Limb (tissue), 2 donors: ENCODE data around the gene TRIM63.
"Not testable (repeated sequence)": the region's sequence is repeated elsewhere in the genome, so short reads cannot be mapped to it uniquely, and the experiment has no call there.

ENCODE experiments used
- DNase-seq, 2 donors: peaks; one replicate each; pipeline ENCODE4 v3.0.0-alpha.2; 2016; ENCODE audit errors: extremely low spot score in 2 of 2

Gene TRIM63

GRCh38 chr1:26067432-26067911, at the start of gene TRIM63:
Gene TRIM63 (minus strand): TSS chr1:26067630. CDS start chr1:26067494, 136 bp downstream.
- DNase-seq, result peak in 1 of 2 donors; percentile 16

- DNase-seq, result no peak
Measured at GRCh38 chr1:26114165-26114927, 46.9 kb upstream of the TRIM63 start.

- DNase-seq, result no peak
Measured at GRCh38 chr1:26112407-26112775, 45.0 kb upstream of the TRIM63 start.

GRCh38 chr1:26111530-26112406, 44.3 kb upstream of the TRIM63 start, which contains the start of gene PDIK1L:
Gene PDIK1L (plus strand): TSS chr1:26111824. CDS start chr1:26114309, 2,485 bp downstream.
- DNase-seq, result peak; percentile 93 to 98

GRCh38 chr1:26110731-26111529, 43.5 kb upstream of the TRIM63 start:
- peak; percentile 48 to 87 for DNase-seq

GRCh38 chr1:26109229-26110164, 42.1 kb upstream of the TRIM63 start:
- DNase-seq, result no peak

GRCh38 chr1:26105226-26105548, 37.8 kb upstream of the TRIM63 start:
- not testable (repeated sequence) for DNase-seq

- no peak for DNase-seq
Measured at GRCh38 chr1:26102526-26102925, 35.1 kb upstream of the TRIM63 start.

GRCh38 chr1:26102119-26102518, 34.7 kb upstream of the TRIM63 start:
- no peak for DNase-seq

GRCh38 chr1:26100204-26100603, 32.8 kb upstream of the TRIM63 start:
- DNase-seq, result not testable (repeated sequence)

- DNase-seq, result no peak
Measured at GRCh38 chr1:26099780-26100179, 32.4 kb upstream of the TRIM63 start.

- no peak for DNase-seq
Measured at GRCh38 chr1:26098602-26099001, 31.2 kb upstream of the TRIM63 start.

- DNase-seq, result no peak
Measured at GRCh38 chr1:26097696-26098095, 30.3 kb upstream of the TRIM63 start.

GRCh38 chr1:26096471-26096870, 29.0 kb upstream of the TRIM63 start:
- no peak for DNase-seq

GRCh38 chr1:26094677-26095383, 27.4 kb upstream of the TRIM63 start:
- DNase-seq, result peak; percentile 24 to 52

GRCh38 chr1:26094076-26094669, 26.7 kb upstream of the TRIM63 start:
- peak in 1 of 2 donors; percentile 34 for DNase-seq

- DNase-seq, result not testable (repeated sequence)
Measured at GRCh38 chr1:26093569-26093968, 26.1 kb upstream of the TRIM63 start.

- DNase-seq, result no peak
Measured at GRCh38 chr1:26092422-26092821, 25.0 kb upstream of the TRIM63 start.

GRCh38 chr1:26090893-26091292, 23.5 kb upstream of the TRIM63 start:
- DNase-seq, result no peak
